Measurements from ENCODE around the gene PLD1.

DNA sequence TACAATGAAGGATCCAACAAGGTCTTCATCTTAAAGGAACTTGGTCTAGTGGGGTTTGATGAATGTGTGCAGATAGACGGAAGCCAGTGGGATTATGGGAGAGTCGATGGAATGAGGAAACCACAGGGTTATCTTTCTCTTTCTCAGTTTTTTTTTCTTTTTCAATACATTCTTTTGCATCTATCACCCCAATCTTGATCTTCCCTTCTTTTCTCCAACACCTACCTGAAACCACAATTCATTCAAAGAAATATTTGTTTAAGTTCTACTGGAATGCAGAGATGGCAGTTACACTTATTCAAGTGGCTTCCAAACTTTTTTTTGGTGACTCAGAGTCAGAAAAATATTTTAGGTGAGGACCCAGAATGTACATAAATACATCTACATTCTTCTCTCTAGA, 34.6 kb upstream of the PLD1 start:
- TF ChIP-seq, protein P1, sequence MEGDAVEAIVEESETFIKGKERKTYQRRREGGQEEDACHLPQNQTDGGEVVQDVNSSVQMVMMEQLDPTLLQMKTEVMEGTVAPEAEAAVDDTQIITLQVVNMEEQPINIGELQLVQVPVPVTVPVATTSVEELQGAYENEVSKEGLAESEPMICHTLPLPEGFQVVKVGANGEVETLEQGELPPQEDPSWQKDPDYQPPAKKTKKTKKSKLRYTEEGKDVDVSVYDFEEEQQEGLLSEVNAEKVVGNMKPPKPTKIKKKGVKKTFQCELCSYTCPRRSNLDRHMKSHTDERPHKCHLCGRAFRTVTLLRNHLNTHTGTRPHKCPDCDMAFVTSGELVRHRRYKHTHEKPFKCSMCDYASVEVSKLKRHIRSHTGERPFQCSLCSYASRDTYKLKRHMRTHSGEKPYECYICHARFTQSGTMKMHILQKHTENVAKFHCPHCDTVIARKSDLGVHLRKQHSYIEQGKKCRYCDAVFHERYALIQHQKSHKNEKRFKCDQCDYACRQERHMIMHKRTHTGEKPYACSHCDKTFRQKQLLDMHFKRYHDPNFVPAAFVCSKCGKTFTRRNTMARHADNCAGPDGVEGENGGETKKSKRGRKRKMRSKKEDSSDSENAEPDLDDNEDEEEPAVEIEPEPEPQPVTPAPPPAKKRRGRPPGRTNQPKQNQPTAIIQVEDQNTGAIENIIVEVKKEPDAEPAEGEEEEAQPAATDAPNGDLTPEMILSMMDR (IDR thresholded peaks at IDR 0.05), result no peak
- TF ChIP-seq EP300 (IDR thresholded peaks at IDR 0.05), result no peak
